ENCODE results near the gene PSMF1.

DNA sequence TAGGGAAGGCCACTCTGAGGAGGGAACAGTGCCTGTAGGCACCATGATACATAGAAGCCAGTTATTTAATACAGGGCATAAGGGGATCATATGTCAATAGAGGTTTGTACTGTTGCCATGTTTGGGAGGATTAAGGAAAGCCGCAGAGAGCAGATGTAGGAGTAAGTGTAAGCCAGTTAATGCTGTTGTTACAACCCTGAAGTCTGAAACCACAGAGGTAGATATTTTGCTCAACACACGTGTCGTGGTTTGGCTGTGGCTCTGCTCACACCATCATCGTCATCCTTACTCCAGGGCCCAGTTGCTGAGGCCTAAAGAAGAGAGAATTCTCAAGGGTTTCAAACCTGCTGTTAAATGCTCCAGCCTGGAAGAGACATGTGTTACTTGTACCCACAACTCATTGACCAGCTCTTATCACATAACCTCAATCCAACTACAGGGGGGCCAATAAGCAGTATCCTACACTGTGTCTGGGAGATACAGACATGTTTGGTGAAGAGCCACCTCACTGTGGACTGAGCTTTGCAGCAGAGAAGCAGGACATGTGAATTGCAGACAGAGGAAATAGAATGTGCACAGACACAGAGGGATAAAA, 31.0 kb upstream of the PSMF1 start:
- no peak for TF ChIP-seq ZNF331 (CRISPR knock-in tag; IDR thresholded peaks at IDR 0.05; ENCODE audit: low read depth)
- TF ChIP-seq JUNB (IDR thresholded peaks at IDR 0.05; ENCODE audit: unreplicated experiment) = no peak
- TF ChIP-seq, protein P1, sequence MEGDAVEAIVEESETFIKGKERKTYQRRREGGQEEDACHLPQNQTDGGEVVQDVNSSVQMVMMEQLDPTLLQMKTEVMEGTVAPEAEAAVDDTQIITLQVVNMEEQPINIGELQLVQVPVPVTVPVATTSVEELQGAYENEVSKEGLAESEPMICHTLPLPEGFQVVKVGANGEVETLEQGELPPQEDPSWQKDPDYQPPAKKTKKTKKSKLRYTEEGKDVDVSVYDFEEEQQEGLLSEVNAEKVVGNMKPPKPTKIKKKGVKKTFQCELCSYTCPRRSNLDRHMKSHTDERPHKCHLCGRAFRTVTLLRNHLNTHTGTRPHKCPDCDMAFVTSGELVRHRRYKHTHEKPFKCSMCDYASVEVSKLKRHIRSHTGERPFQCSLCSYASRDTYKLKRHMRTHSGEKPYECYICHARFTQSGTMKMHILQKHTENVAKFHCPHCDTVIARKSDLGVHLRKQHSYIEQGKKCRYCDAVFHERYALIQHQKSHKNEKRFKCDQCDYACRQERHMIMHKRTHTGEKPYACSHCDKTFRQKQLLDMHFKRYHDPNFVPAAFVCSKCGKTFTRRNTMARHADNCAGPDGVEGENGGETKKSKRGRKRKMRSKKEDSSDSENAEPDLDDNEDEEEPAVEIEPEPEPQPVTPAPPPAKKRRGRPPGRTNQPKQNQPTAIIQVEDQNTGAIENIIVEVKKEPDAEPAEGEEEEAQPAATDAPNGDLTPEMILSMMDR (conservative IDR thresholded peaks at IDR 0.05; ENCODE audit: low read depth in 2 of 2) = no peak
- TF ChIP-seq, protein P2, sequence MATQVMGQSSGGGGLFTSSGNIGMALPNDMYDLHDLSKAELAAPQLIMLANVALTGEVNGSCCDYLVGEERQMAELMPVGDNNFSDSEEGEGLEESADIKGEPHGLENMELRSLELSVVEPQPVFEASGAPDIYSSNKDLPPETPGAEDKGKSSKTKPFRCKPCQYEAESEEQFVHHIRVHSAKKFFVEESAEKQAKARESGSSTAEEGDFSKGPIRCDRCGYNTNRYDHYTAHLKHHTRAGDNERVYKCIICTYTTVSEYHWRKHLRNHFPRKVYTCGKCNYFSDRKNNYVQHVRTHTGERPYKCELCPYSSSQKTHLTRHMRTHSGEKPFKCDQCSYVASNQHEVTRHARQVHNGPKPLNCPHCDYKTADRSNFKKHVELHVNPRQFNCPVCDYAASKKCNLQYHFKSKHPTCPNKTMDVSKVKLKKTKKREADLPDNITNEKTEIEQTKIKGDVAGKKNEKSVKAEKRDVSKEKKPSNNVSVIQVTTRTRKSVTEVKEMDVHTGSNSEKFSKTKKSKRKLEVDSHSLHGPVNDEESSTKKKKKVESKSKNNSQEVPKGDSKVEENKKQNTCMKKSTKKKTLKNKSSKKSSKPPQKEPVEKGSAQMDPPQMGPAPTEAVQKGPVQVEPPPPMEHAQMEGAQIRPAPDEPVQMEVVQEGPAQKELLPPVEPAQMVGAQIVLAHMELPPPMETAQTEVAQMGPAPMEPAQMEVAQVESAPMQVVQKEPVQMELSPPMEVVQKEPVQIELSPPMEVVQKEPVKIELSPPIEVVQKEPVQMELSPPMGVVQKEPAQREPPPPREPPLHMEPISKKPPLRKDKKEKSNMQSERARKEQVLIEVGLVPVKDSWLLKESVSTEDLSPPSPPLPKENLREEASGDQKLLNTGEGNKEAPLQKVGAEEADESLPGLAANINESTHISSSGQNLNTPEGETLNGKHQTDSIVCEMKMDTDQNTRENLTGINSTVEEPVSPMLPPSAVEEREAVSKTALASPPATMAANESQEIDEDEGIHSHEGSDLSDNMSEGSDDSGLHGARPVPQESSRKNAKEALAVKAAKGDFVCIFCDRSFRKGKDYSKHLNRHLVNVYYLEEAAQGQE (IDR thresholded peaks at IDR 0.05; ENCODE audit: unreplicated experiment) = no peak
- no peak for TF ChIP-seq CREB1 (CRISPR knock-in tag; IDR thresholded peaks at IDR 0.05; ENCODE audit: low read depth)
- no peak for TF ChIP-seq EZH2 (IDR thresholded peaks at IDR 0.05; ENCODE audit: low read depth, unreplicated experiment)
- no peak for TF ChIP-seq POLR2AphosphoS5 (IDR thresholded peaks at IDR 0.05; ENCODE audit: low read depth)
- no peak for TF ChIP-seq EZH2phosphoT487 (IDR thresholded peaks at IDR 0.05; ENCODE audit: unreplicated experiment)
- no peak for TF ChIP-seq ZNF114 (CRISPR knock-in tag; IDR thresholded peaks at IDR 0.05)
- TF ChIP-seq, protein P3, sequence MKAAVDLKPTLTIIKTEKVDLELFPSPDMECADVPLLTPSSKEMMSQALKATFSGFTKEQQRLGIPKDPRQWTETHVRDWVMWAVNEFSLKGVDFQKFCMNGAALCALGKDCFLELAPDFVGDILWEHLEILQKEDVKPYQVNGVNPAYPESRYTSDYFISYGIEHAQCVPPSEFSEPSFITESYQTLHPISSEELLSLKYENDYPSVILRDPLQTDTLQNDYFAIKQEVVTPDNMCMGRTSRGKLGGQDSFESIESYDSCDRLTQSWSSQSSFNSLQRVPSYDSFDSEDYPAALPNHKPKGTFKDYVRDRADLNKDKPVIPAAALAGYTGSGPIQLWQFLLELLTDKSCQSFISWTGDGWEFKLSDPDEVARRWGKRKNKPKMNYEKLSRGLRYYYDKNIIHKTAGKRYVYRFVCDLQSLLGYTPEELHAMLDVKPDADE (IDR thresholded peaks at IDR 0.05) = no peak
